Mammary epithelial cell (primary cell): ENCODE measurements around the gene PAXX.

Experiments
- CTCF ChIP-seq, 2 donors: IDR thresholded peaks in 1 of 2; conservative IDR thresholded peaks in 1 of 2; 2 replicates each; pipeline ENCODE4 v1.5.1; 2011 to 2012; ENCODE audit warnings: inconsistent platforms in 2 of 2, low read length in 2 of 2, mild to moderate bottlenecking in 2 of 2, control low read depth in 1 of 2, low read depth in 1 of 2; ENCODE audit not compliant: insufficient read depth in 1 of 2; ENCODE audit errors: extremely low read depth in 1 of 2
- EZH2 ChIP-seq: IDR thresholded peaks from 2 replicates; pipeline ENCODE4 v1.6.1; 2012; ENCODE audit warnings: low read length, inconsistent platforms, borderline replicate concordance

- TF ChIP-seq CTCF (conservative IDR thresholded peaks at IDR 0.05 in 1 of 2, IDR thresholded peaks at IDR 0.05 in 1 of 2; ENCODE audit: extremely low read depth in 1 of 2, insufficient read depth in 1 of 2, low read depth in 1 of 2, low read length in 2 of 2) (peak in 1 of 2 donors; percentile 9), EZH2 (no peak)
Observed at GRCh38 chr9:136944212-136944518, 48.1 kb upstream of the PAXX start.
